Peyer's patch (tissue), 4 donors: ENCODE results near the gene MOCS1. TPM values are rescaled to one million over a fixed set of nuclear protein-coding genes. Genes with fewer than 3 reads are reported as not detected.

ENCODE experiments used
- DNase-seq, 3 donors: peaks; one replicate each; pipeline ENCODE4 v3.0.0-alpha.2; 2017 to 2019
- H3K27ac ChIP-seq, 4 donors: fragments of 200-600 bp; sonication (generic); one replicate each; pipeline ENCODE4 v1.5.1; 2016 to 2019
- H3K27me3 ChIP-seq, 2 donors: fragments of 200-600 bp; sonication (generic); one replicate each; pipeline ENCODE4 v1.5.1; 2019
- H3K36me3 ChIP-seq, 3 donors: fragments of 200-600 bp; sonication (generic); one replicate each; pipeline ENCODE4 v1.5.1; 2016 to 2019
- H3K4me1 ChIP-seq, 4 donors: fragments of 200-600 bp; sonication (generic); one replicate each; pipeline ENCODE4 v1.5.1; 2016 to 2019
- H3K4me3 ChIP-seq, 4 donors: fragments of 200-600 bp; sonication (generic); 1 replicate in 3 of 4; 2 replicates in 1 of 4; pipeline ENCODE4 v1.5.1; 2016 to 2019; ENCODE audit warnings: mild to moderate bottlenecking in 1 of 4
- H3K9me3 ChIP-seq, 4 donors: fragments of 200-600 bp; sonication (generic); one replicate each; pipeline ENCODE4 v1.5.1; 2016 to 2019; ENCODE audit warnings: mild to moderate bottlenecking in 1 of 4
- POLR2A ChIP-seq, 2 donors: fragments of 450-650 bp; IDR thresholded peaks; one replicate each; pipeline ENCODE4 v1.5.1; 2017; ENCODE audit warnings: antibody characterized with exemption in 2 of 2, mild to moderate bottlenecking in 2 of 2, moderate library complexity in 2 of 2
- total RNA-seq, 4 donors: library from RNA; depleted of rRNA; stranded (reverse); fragments of >200 nt; gene quantifications; one replicate each; pipeline ENCODE4 v1.1.0, GENCODE V29; 2016
- TF ChIP-seq, protein P1 (sequence below), 6 experiments: fragments of 450-650 bp in 4 of 6; fragments of 200-600 bp in 2 of 6; sonication (generic) in 1 of 6; IDR thresholded peaks; one replicate each; pipeline ENCODE4 v1.5.1; 2017 to 2019; ENCODE audit warnings: antibody characterized with exemption in 6 of 6, mild to moderate bottlenecking in 3 of 6, moderate library complexity in 1 of 6

MOCS1 gene
- total RNA-seq, 4 donors from 2014 or later: 32.2 to 62.0 (median 53.6) TPM

DNA sequence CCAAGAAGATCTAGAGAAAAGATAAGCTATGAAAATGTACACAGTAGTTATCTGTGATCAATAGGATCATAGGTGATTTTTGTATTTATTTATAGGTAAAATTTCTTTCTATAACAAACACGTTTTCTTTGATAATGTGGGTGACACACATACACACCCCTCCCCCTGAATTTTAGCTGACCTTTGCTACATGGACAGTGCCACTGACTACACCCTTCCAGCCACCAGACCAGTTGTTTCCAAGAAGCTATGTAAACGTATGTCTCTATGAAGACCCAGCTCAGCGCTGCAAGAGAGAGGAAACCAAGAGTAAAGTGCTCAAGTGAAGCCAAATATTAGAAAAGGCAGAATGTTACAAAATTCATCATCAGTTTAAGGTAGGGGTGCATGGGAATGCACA, 16.3 kb downstream of the MOCS1 start:
- H3K9me3 ChIP-seq: no peaks in the 10 kb centered on the region
- no peaks in the 10 kb centered on the region for H3K27me3 ChIP-seq
- peak in 1 of 3 donors; percentile 17 for DNase-seq
- H3K4me1 ChIP-seq: peaks cover 0 to 14% (median 0%) of the 10 kb centered on the region in 4 donors
- no peak overlapping the region for H3K4me3 ChIP-seq
- no peak overlapping the region for H3K27ac ChIP-seq
- H3K36me3 ChIP-seq: peaks cover 0 to 39% (median 0%) of the 10 kb centered on the region in 3 donors
- no peak for TF ChIP-seq POLR2A (IDR thresholded peaks at IDR 0.05)
- TF ChIP-seq, protein P1, sequence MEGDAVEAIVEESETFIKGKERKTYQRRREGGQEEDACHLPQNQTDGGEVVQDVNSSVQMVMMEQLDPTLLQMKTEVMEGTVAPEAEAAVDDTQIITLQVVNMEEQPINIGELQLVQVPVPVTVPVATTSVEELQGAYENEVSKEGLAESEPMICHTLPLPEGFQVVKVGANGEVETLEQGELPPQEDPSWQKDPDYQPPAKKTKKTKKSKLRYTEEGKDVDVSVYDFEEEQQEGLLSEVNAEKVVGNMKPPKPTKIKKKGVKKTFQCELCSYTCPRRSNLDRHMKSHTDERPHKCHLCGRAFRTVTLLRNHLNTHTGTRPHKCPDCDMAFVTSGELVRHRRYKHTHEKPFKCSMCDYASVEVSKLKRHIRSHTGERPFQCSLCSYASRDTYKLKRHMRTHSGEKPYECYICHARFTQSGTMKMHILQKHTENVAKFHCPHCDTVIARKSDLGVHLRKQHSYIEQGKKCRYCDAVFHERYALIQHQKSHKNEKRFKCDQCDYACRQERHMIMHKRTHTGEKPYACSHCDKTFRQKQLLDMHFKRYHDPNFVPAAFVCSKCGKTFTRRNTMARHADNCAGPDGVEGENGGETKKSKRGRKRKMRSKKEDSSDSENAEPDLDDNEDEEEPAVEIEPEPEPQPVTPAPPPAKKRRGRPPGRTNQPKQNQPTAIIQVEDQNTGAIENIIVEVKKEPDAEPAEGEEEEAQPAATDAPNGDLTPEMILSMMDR (IDR thresholded peaks at IDR 0.05): no peak

DNA sequence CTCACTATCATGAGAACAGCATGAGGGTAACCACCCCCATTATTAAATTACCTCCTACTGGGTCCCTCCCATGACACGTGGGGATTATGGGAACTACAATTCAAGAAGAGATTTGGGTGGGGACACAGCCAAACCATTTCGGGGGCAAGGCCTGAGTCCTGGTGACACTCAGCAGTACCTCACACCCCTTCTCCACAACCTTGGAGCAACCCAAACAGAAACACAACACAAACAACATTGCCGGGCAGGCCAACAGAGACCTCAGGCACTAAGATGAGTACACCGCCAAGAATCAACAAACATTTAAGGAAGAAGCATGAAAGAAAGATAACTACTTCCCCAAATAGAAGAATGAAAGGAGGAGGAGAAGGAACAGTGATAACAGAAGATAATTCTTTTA, 16.9 kb downstream of the MOCS1 start:
- peaks cover 0 to 9% (median 0%) of the 10 kb centered on the region in 4 donors for H3K4me1 ChIP-seq
- no peaks in the 10 kb centered on the region for H3K9me3 ChIP-seq
- no peak for TF ChIP-seq POLR2A (IDR thresholded peaks at IDR 0.05)
- TF ChIP-seq, protein P1 (IDR thresholded peaks at IDR 0.05): no peak
- no peak overlapping the region for H3K4me3 ChIP-seq
- H3K36me3 ChIP-seq: peaks cover 0 to 46% (median 0%) of the 10 kb centered on the region in 3 donors
- H3K27me3 ChIP-seq: no peaks in the 10 kb centered on the region
- no peak for DNase-seq
- no peak overlapping the region for H3K27ac ChIP-seq

DNA sequence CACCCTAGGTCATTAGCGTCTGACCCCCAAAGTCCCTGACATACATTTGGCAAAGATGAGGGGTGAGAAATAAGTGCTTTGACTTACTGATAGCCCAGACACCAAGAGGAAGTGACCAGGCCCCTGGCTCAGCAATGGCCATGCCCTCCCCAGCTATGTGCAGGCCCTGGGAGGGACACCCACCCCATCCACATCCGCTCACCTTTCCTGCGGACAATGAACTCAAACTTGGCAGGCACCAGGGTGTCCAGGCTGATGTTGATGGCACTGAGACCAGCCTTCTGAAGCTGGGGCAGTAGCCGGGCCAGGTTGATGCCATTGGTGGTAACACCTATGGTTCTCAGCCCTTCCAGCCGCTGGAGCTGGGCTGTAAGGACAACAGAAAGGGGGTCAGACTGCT, 18.4 kb downstream of the MOCS1 start:
- TF ChIP-seq, protein P1 (IDR thresholded peaks at IDR 0.05): no peak
- no peak for TF ChIP-seq POLR2A (IDR thresholded peaks at IDR 0.05)
- peaks cover 0 to 51% (median 0%) of the 10 kb centered on the region in 3 donors for H3K36me3 ChIP-seq

DNA sequence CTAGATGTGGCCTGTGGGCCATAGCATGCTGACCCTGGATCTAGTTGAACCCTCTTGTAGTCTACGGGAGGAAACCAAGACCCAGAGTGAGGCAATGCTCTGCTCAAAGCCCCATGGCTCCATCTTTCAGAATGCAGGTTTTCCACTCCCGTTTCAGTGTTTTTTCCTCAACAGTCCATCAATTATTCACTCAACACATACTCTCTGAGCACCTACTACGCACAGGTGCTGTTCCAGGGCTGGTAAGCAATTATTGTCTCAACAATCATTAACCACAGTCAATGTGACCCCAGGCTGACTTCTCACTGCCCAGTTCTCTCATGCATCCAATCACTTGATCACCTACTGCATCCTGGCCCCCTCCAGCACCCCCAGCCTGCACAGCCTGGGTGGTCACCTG, 20.0 kb downstream of the MOCS1 start:
- Histone ChIP-seq H3K9me3 (no peaks in the 10 kb centered on the region), H3K27me3 (no peaks in the 10 kb centered on the region), H3K27ac (no peak overlapping the region), H3K4me3 (no peak overlapping the region), H3K4me1 (no peaks in the 10 kb centered on the region), H3K36me3 (peaks cover 0 to 65% (median 0%) of the 10 kb centered on the region in 3 donors)
- no peak for DNase-seq
- no peak for TF ChIP-seq POLR2A (IDR thresholded peaks at IDR 0.05)
- TF ChIP-seq, protein P1 (IDR thresholded peaks at IDR 0.05): no peak

More for the DNA sequence above, 18.4 kb downstream of the MOCS1 start:
- Histone ChIP-seq H3K27me3 (no peaks in the 10 kb centered on the region), H3K9me3 (no peaks in the 10 kb centered on the region), H3K4me3 (no peak overlapping the region), H3K27ac (no peak overlapping the region), H3K4me1 (peaks cover 0 to 4% (median 0%) of the 10 kb centered on the region in 4 donors)
- peak in 1 of 3 donors; percentile 36 for DNase-seq

DNA sequence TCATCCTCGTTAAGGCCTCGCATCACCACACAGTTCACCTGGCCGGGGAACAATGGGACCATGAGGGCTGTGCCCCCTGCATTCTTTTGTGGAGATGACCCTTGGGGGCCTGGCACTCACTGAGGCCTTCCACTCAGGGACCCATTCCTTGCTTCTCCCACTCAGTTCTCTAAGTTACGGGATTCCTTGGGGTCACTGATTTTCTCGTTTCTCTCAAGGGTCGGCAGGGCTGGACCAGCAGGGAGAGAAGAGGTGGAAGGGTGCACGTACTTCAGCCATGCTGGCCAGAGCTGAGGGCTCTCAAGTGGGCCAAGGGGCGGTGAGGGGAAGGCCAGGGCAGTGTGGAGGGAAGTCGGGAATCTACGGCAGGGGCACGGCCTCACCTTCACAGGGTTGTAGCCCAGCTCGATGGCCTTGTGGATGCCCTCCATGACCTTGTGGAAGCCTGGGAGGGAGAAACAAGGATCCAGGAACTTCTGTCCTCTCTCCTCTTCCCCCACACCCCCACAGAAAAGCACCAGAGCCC, 20.8 kb downstream of the MOCS1 start:
- peak in 1 of 3 donors; percentile 24 for DNase-seq
- Histone ChIP-seq H3K4me1 (no peaks in the 10 kb centered on the region), H3K36me3 (peaks cover 0 to 65% (median 0%) of the 10 kb centered on the region in 3 donors), H3K9me3 (no peaks in the 10 kb centered on the region), H3K4me3 (no peak overlapping the region), H3K27me3 (no peaks in the 10 kb centered on the region), H3K27ac (no peak overlapping the region)
- no peak for TF ChIP-seq POLR2A (IDR thresholded peaks at IDR 0.05)
- TF ChIP-seq, protein P1 (IDR thresholded peaks at IDR 0.05): no peak
